Vagina (tissue), 2 donors: ENCODE data around the gene GATD1. TPM values are rescaled to one million over a fixed set of nuclear protein-coding genes. Genes with fewer than 3 reads are reported as not detected.

Experiments
- DNase-seq, 2 donors: peaks; one replicate each; pipeline ENCODE4 v3.0.0-alpha.2; 2017; ENCODE audit errors: extremely low spot score in 2 of 2
- H3K27ac ChIP-seq: fragments of 200-600 bp; sonication (generic); one replicate; pipeline ENCODE4 v1.5.1; 2019
- H3K27me3 ChIP-seq: fragments of 200-600 bp; sonication (generic); one replicate; pipeline ENCODE4 v1.5.1; 2019
- H3K36me3 ChIP-seq, 2 donors: fragments of 200-600 bp; sonication (generic); one replicate each; pipeline ENCODE4 v1.5.1; 2017 to 2019
- H3K4me1 ChIP-seq: fragments of 200-600 bp; sonication (generic); one replicate; pipeline ENCODE4 v1.5.1; 2019
- H3K4me3 ChIP-seq, 2 donors: fragments of 200-600 bp; sonication (generic); 1 replicate in 1 of 2; 2 replicates in 1 of 2; pipeline ENCODE4 v1.5.1; 2016 to 2019
- H3K9me3 ChIP-seq: fragments of 200-600 bp; sonication (generic); one replicate; pipeline ENCODE4 v1.5.1; 2019
- CTCF ChIP-seq, 3 experiments: fragments of 450-650 bp in 2 of 3; fragments of 200-600 bp in 1 of 3; sonication (generic) in 1 of 3; IDR thresholded peaks; one replicate each; pipeline ENCODE4 v1.5.1; 2017 to 2019; ENCODE audit warnings: antibody characterized with exemption in 3 of 3, mild to moderate bottlenecking in 2 of 3, moderate library complexity in 2 of 3
- POLR2A ChIP-seq, 2 donors: fragments of 450-650 bp; IDR thresholded peaks; one replicate each; pipeline ENCODE4 v1.6.1; 2017; ENCODE audit warnings: antibody characterized with exemption in 2 of 2, mild to moderate bottlenecking in 2 of 2, moderate library complexity in 2 of 2
- POLR2AphosphoS5 ChIP-seq, 2 donors: sonication (generic); formaldehyde crosslinking; IDR thresholded peaks; one replicate each; pipeline ENCODE4 v1.9.0; 2017; ENCODE audit warnings: antibody characterized with exemption in 2 of 2, mild to moderate bottlenecking in 2 of 2, low read depth in 1 of 2; ENCODE audit not compliant: insufficient read depth in 1 of 2
- intact Hi-C: fragments of 100-400 bp; cut with DNase I; formaldehyde crosslinking; loops from one replicate; pipeline ENCODE4 v1.15.1; 2023
- total RNA-seq: library from RNA; depleted of rRNA; stranded (reverse); fragments of >200 nt; gene quantifications from one replicate; pipeline ENCODE4 v1.2.3, GENCODE V29; 2016

GATD1 gene
- total RNA-seq, 1 donor from 2014 or later, result 33.4 TPM

DNA sequence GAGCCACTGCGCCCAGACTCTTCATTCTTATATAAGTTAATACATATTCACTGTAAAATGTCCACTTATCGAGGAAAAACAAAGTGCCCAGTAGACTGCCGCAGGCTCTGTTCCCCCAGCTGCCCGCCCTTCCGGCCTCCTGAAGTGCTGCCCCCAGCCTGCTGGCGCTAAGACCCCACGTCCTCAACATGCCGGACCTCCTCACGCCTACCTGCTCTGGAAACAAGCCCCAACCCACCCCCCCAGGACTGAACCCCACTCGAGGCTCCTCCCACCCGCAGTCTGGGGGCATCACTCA lies 1.1 kb downstream of the GATD1 start:
- Histone ChIP-seq H3K9me3 (no peaks in the 10 kb centered on the region), H3K36me3 (peaks cover 0 to 13% of the 10 kb centered on the region in 2 donors), H3K4me3 (peak overlapping the region; percentile 80 to 96), H3K4me1 (peaks cover 35% of the 10 kb centered on the region), H3K27ac (peak overlapping the region; percentile 87), H3K27me3 (no peaks in the 10 kb centered on the region)
- no peak for DNase-seq
- TF ChIP-seq POLR2AphosphoS5 (IDR thresholded peaks at IDR 0.05; ENCODE audit: insufficient read depth in 1 of 2, low read depth in 1 of 2), result no peak
- TF ChIP-seq POLR2A (IDR thresholded peaks at IDR 0.05), result no peak
- TF ChIP-seq CTCF (IDR thresholded peaks at IDR 0.05), result no peak
- intact Hi-C loops, result no loop called here

- peaks cover 35% of the 10 kb centered on the region for H3K4me1 ChIP-seq
- H3K36me3 ChIP-seq, result peaks cover 0 to 20% of the 10 kb centered on the region in 2 donors
- H3K4me3 ChIP-seq, result peak overlapping the region in 1 of 2 donors; percentile 80
- H3K27ac ChIP-seq, result no peak overlapping the region
- H3K27me3 ChIP-seq, result no peaks in the 10 kb centered on the region
- intact Hi-C loops, result no loop called here
- no peak for TF ChIP-seq CTCF (IDR thresholded peaks at IDR 0.05)
- no peak for TF ChIP-seq POLR2AphosphoS5 (IDR thresholded peaks at IDR 0.05; ENCODE audit: insufficient read depth in 1 of 2, low read depth in 1 of 2)
- no peak for TF ChIP-seq POLR2A (IDR thresholded peaks at IDR 0.05)
- DNase-seq, result no peak
- no peaks in the 10 kb centered on the region for H3K9me3 ChIP-seq
These were observed 2.3 kb downstream of the GATD1 start for GRCh38 chr11:774873-775592.

DNA sequence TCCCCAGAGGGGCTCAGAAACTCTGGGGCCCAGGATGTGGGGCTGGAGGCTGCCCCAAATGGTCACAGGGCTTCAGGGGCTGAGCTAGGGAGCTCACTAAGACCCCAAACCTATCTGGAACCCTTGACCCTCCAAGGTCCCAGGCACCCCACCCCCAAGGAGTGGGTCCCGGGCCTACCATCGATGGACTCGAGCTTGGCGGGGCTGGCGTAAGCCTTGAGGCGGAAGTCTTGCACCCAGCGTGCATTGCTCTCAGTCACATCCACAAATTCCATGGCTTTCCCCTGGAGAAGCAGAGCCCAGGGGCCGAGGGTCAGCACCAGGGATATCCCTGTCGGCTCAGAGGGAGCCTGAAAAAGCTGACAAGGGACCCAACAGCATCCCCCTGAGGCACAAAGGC lies 3.5 kb downstream of the GATD1 start:
- no peak for TF ChIP-seq POLR2A (IDR thresholded peaks at IDR 0.05)
- no peak for TF ChIP-seq CTCF (IDR thresholded peaks at IDR 0.05)
- no peak for TF ChIP-seq POLR2AphosphoS5 (IDR thresholded peaks at IDR 0.05; ENCODE audit: insufficient read depth in 1 of 2, low read depth in 1 of 2)
- no peaks in the 10 kb centered on the region for H3K27me3 ChIP-seq
- no peak overlapping the region for H3K4me3 ChIP-seq
- H3K9me3 ChIP-seq, result no peaks in the 10 kb centered on the region
- H3K27ac ChIP-seq, result no peak overlapping the region
- peaks cover 34% of the 10 kb centered on the region for H3K4me1 ChIP-seq
- DNase-seq, result no peak
- H3K36me3 ChIP-seq, result peaks cover 0 to 20% of the 10 kb centered on the region in 2 donors
- intact Hi-C loops, result no loop called here

DNA sequence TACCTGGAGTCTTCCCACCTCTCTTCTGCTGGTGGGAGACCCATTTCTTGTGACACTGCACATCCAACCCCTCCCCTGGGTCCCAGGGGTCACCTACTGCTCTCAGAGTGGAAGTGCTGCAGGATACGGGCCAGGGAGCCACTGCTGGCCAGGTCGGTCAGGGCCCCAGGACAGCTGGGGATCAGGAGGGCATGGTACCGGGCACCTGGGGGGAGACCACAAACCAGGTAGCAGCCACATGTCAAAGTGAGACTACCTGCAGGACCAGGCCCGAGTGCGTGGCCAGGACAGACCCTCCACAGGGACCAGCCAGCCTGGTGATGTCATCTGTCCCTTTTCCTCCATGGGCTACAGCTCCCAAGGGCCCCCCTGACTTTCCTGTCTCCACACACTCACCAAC lies 3.9 kb downstream of the GATD1 start:
- TF ChIP-seq CTCF (IDR thresholded peaks at IDR 0.05), result no peak
- TF ChIP-seq POLR2AphosphoS5 (IDR thresholded peaks at IDR 0.05; ENCODE audit: insufficient read depth in 1 of 2, low read depth in 1 of 2), result no peak
- no peak for TF ChIP-seq POLR2A (IDR thresholded peaks at IDR 0.05)
- Histone ChIP-seq H3K4me1 (peaks cover 30% of the 10 kb centered on the region), H3K36me3 (peaks cover 0 to 20% of the 10 kb centered on the region in 2 donors), H3K4me3 (no peak overlapping the region), H3K27ac (no peak overlapping the region), H3K27me3 (no peaks in the 10 kb centered on the region), H3K9me3 (no peaks in the 10 kb centered on the region)
- DNase-seq, result no peak
- intact Hi-C loops, result no loop called here
